ENCODE measurements around the gene HOXB3. TPM values are rescaled to one million over a fixed set of nuclear protein-coding genes. Genes with fewer than 3 reads are reported as not detected.

The HOXB3 gene
- total RNA-seq, 2 experiments from 2014 or later, result 3.0 to 3.5 TPM

GRCh38 chr17:48605409-48605919, 15.4 kb upstream of the HOXB3 start:
- ChIA-PET POLR2A (no interaction called here), CTCF (no interaction called here)

GRCh38 chr17:48604770-48605329, 14.8 kb upstream of the HOXB3 start, which contains the start of gene HOXB6:
TSS of gene HOXB6 (minus strand) at chr17:48604986. CDS start at chr17:48598150, 6,836 bp downstream.
- POLR2A ChIA-PET, result no interaction called here
- CTCF ChIA-PET, result interaction anchor here (0.6 kb wide), 1 partner anchor 386 kb away, joined by 3 read pairs; no protein-coding TSS in a partner anchor

- POLR2A ChIA-PET, result no interaction called here
- CTCF ChIA-PET, result interaction anchor here (0.6 kb wide), 1 partner anchor 385 kb away, joined by 3 read pairs; no protein-coding TSS in a partner anchor
Observed at GRCh38 chr17:48603959-48604769, 14.1 kb upstream of the HOXB3 start.

- ChIA-PET CTCF (interaction anchor here (0.6 to 2.0 kb wide), 6 partner anchors 8 to 297 kb away, joined by 3 to 7 read pairs (median 4); partner anchors contain the start of gene HOXB7), POLR2A (interaction anchor here (0.6 kb wide), 1 partner anchor 534 kb away, joined by 5 read pairs; no protein-coding TSS in a partner anchor)
Observed at GRCh38 chr17:48601539-48602425, 11.7 kb upstream of the HOXB3 start.

GRCh38 chr17:48601207-48601538, 11.1 kb upstream of the HOXB3 start:
- CTCF ChIA-PET, result interaction anchor here (1.3 to 2.0 kb wide), 4 partner anchors 9 to 297 kb away, joined by 3 to 7 read pairs (median 4); partner anchors contain the start of gene HOXB7
- POLR2A ChIA-PET, result interaction anchor here (0.6 kb wide), 1 partner anchor 534 kb away, joined by 5 read pairs; no protein-coding TSS in a partner anchor

GRCh38 chr17:48600244-48601098, 10.4 kb upstream of the HOXB3 start:
- CTCF ChIA-PET, result interaction anchor here (0.6 to 2.0 kb wide), 4 partner anchors 9 to 388 kb away, joined by 3 to 7 read pairs (median 4); partner anchors contain the start of gene HOXB7
- POLR2A ChIA-PET, result interaction anchor here (0.6 kb wide), 1 partner anchor 56 kb away, joined by 5 read pairs; no protein-coding TSS in a partner anchor

GRCh38 chr17:48599354-48599753, 9.3 kb upstream of the HOXB3 start:
- CTCF ChIA-PET, result interaction anchor here (2.3 kb wide), 1 partner anchor 19 kb away, joined by 8 read pairs; no protein-coding TSS in a partner anchor
- POLR2A ChIA-PET, result interaction anchor here (0.6 kb wide), 1 partner anchor 551 kb away, joined by 3 read pairs; the partner anchor contains the start of gene NFE2L1

GRCh38 chr17:48598736-48599135, 8.7 kb upstream of the HOXB3 start:
- POLR2A ChIA-PET, result no interaction called here
- CTCF ChIA-PET, result interaction anchor here (0.9 to 2.3 kb wide), 2 partner anchors 19 to 109 kb away, joined by 3 to 8 read pairs; no protein-coding TSS in a partner anchor

- CTCF ChIA-PET, result interaction anchor here (0.9 to 2.3 kb wide), 3 partner anchors 15 to 108 kb away, joined by 3 to 8 read pairs (median 3); no protein-coding TSS in a partner anchor
Observed at GRCh38 chr17:48597778-48598631, 8.0 kb upstream of the HOXB3 start.

GRCh38 chr17:48597528-48597777, 7.4 kb upstream of the HOXB3 start:
- ChIA-PET POLR2A (no interaction called here), CTCF (interaction anchor here (1.0 to 2.3 kb wide), 2 partner anchors 15 to 21 kb away, joined by 3 to 8 read pairs; no protein-coding TSS in a partner anchor)

More at GRCh38 chr17:48597778-48598631, 8.0 kb upstream of the HOXB3 start:
- POLR2A ChIA-PET, result no interaction called here

GRCh38 chr17:48596735-48597527, 6.9 kb upstream of the HOXB3 start:
- ChIA-PET POLR2A (no interaction called here), CTCF (interaction anchor here (1.0 to 2.3 kb wide), 4 partner anchors 13 to 261 kb away, joined by 3 to 8 read pairs (median 4); no protein-coding TSS in a partner anchor)

- ChIA-PET CTCF (interaction anchor here (1.0 to 1.9 kb wide), 4 partner anchors 13 to 288 kb away, joined by 3 to 5 read pairs (median 4); no protein-coding TSS in a partner anchor), POLR2A (no interaction called here)
Observed at GRCh38 chr17:48596000-48596734, 6.1 kb upstream of the HOXB3 start.

- CTCF ChIA-PET, result interaction anchor here (1.1 to 3.2 kb wide), 7 partner anchors 12 to 464 kb away, joined by 3 to 24 read pairs (median 5); no protein-coding TSS in a partner anchor
- POLR2A ChIA-PET, result interaction anchor here (0.6 kb wide), 1 partner anchor 20 kb away, joined by 8 read pairs; no protein-coding TSS in a partner anchor
Observed at GRCh38 chr17:48595278-48595999, 5.4 kb upstream of the HOXB3 start.

GRCh38 chr17:48594538-48595277, 4.7 kb upstream of the HOXB3 start:
- ChIA-PET CTCF (interaction anchor here (1.1 to 3.2 kb wide), 11 partner anchors 11 to 568 kb away, joined by 3 to 24 read pairs (median 5); no protein-coding TSS in a partner anchor), POLR2A (no interaction called here)
